NOMO-1 treated with DMSO at 0.1 percent for 48 hours (cell line): Measurements from ENCODE around the gene C5.
A peak's percentile ranks its signal among the peaks of the same experiment; 100 is the strongest.
"Not testable (repeated sequence)": the region's sequence is repeated elsewhere in the genome, so short reads cannot be mapped to it uniquely, and the experiment has no call there.

Source experiments
- DNase-seq: peaks from one replicate; lab custom pipeline; 2025; ENCODE audit not compliant: unreplicated experiment; lab: John Stamatoyannopoulos, UW

Gene C5

DNA sequence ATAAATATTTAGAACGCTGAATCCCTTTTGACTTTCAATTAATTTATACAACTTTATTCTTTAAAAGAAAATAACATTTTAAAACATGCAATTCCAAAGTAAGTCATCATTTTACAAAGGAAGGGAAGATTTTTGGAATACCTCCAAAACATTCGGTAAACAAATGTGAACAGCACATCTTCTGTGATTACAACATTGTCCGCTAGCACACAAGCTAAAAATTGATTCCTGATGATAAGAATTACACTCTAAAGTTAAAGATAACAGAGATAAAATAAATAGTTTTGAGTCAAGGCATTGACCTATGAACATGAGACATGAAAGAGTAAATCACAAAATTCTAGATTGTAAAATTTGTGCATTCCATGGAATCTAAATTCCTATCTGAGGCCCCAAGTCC, 67.2 kb downstream of the C5 start:
- no peak for DNase-seq

DNA sequence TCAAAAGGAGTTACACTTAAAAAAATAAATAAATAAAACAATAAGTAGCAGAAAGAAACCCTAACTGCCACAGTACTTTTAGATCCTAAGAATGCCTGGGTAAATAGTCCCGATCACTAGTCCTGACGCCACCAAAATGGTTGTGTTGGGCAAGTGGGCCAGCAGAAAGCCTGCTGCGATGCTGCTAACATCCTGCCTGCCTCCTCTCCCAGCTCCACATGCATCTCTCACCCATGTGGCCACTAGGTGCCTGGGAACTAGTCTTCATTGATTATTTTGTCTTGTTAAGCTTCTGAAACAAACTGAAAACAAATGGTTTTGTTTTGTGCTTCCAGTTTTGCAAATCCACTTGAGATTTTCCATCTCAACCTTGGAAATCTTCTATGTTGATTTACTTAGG, 69.1 kb downstream of the C5 start:
- DNase-seq, result no peak

DNA sequence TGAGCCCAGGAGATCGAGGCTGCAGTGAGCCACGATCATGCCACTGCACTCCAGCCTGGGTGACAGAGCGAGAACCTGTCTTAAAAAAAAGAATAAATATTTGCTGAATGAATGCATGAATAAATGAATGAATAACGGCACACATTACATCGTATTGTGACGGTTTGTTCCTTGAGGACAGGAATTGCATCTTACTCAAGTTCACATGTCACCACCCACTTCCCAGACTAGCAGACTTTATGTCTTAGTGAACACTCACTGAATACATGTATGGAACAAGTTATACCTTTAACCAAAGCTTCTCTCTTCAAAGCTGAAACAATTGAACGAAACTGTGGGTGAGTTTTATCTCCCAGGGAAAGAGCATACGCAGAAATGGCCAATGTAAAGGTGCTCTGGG, 70.3 kb downstream of the C5 start:
- no peak for DNase-seq

DNA sequence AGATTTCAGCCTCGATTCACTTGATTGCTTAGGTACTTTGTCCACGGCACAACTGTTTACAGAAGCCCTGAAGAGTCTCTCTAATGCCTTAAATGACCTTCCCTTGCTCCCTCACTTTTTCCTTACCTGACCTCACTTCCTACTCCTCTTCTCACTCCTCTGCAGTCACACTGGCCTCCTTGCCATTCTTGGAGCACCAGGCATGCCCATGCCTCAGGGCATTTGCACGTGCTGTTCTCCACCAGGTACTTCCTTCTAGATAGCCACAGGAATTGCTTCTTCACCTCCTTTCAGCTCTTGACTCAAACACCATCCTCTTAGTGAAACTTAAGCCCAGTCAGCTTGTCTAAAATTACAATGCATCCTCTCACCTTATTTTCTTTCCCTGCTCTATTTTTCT, 71.1 kb downstream of the C5 start:
- DNase-seq, result no peak

DNA sequence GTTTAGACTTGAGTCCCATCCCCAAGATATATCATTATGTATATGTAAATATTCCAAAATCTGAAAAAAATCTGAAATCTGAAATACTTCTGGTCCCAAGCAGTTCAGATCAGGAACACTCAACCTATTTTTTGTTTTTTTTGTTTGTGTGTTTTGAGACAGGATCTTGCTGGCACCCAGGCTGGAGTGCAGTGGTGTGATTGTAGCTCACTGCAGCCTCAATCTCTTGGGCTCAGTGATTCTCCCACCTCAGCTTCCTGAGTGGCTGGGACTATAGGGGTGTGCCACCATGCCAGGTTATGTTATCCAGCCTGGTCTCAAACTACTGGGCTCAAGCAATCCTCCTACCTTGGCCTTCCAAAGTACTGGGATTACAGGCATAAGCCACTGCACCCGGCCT, 72.8 kb downstream of the C5 start:
- no peak for DNase-seq

DNA sequence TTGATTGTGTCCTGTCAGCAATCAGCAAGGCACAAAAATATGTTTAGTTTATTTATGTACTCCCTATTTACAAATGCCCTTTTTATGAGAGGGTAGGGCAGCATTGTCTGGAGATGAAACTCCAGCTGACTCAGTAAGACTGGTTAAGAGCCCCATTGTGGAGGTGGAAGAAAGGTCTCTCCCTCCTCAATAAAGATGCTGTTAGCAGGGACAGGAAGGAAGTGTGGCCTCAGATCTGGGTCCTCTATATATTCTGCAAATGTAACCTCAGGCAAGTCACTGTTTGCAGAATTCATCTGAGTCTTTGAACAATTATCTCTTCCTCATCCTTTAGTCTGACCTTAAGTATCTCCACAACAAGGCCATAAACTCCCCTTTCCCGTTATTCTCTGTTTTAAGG, 75.2 kb downstream of the C5 start:
- peak; percentile 25 for DNase-seq

DNA sequence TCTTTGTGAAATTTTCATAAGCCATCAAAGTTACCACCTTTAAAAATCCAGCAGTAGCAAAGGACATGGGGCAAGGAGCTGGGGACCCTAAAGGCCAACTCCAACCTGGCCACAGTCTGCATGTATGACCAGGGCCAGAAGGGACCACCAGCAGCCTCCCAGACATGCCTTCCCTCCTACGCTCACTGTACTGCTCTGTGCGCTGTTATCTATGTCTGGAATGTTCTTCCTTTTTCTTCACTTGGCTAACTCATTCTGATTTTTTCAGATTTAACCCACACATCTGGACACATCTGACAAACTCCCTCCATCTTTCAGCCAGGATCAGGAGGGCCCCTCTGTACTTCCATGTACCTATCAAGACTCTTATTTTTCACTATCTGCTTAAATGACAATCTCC, 75.9 kb downstream of the C5 start:
- DNase-seq, result no peak

DNA sequence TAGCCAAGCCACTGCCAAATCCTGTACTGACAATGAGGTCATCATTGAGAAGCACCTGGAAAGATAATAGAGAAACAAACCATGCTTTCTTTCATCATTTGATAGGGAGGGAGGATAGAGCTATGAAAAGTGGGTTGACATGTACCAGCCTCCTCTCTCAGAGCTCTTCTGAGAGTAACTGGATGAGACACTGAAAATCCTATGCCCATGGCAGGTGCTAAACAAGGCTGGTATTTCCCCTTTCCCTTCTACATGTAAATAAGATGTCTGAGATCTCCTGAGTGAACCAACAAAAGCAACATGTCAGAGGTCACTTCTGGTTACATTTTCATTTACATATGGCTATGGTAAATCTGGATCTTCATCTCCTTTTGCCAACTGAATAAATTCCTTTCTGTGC, 78.1 kb downstream of the C5 start:
- DNase-seq, result no peak

DNA sequence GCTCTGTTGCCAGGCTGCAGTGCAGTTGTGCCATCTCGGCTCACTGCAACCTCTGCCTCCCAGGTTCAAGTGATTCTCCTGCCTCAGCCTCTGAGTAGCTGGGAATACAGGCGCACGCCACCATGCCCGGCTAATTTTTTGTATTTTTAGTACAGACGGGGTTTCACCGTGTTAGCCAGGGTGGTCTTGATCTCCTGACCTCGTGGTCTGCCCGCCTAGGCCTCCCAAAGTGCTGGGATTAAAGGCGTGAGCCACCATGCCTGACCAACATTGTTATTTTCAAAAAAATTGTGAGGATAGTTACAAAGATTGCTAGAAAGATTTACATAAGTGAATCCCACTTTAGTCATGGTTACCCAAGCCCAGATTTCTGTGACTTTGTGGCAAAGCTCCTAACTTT, 78.6 kb downstream of the C5 start:
- DNase-seq, result not testable (repeated sequence)

DNA sequence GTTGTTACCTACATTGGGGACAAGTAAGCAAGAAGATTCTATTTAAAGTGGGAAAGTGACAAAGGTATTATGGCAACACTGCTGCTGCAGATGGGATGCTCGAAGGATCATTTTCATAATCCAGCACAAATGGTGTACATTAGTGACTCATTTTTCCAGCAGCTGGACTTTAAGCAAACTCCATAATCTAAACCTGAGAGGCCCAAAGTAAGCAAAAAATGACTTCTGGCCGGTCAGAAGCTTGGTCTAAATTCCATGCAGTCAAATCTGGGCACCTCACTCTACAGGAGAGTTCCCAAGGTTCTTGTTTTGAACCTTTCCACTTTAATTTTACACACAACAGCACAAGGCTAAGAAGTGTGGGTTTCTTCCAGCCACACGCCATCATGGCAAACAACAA, 79.8 kb downstream of the C5 start:
- no peak for DNase-seq

DNA sequence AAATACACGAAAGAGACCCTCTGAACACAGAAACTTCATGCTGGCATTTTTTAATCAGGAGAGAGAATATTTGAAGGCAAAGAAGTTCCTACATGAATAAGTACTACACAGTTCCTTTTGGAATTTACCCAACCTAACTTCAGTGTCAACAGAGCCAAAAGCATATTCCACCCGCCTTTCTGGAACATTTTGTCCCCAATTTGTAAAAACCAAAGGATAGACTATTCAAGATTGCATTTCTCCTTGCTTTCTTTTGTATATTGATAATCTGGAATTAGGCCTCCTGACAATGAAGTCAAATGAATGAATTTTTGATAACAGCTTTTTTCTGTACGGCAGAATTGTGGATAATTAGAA, 84.1 kb downstream of the C5 start:
- no peak for DNase-seq

DNA sequence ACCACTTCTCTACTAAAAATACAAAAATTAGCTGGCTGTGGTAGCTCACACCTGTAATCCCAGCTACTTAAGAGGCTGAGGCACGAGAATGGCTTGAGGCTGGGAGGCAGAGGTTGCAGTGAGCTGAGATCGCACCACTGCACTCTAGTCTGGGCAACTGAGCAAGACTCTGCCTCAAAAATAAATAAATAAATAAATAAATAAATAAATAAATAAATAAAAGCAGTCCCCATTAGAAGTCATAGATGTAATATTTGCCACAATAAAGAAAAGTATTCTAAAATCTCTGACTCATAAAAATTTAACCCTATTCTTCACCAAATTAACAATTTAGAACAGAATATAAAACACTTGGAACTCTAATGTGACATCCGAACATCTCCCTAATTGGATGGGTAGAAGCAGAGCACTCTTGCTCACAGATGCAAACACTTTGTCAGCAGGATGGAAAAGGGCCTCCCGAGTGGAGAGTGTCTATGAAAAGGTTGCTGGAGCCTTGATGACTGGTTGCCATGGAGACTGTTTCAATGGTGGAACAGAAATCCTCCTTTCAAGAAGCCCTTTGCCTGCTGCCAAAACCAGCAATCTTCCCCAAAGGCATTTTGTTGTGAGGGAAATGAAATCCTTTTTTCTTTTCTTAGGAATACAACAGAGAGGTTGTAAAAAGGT, 84.6 kb downstream of the C5 start:
- DNase-seq, result no peak

DNA sequence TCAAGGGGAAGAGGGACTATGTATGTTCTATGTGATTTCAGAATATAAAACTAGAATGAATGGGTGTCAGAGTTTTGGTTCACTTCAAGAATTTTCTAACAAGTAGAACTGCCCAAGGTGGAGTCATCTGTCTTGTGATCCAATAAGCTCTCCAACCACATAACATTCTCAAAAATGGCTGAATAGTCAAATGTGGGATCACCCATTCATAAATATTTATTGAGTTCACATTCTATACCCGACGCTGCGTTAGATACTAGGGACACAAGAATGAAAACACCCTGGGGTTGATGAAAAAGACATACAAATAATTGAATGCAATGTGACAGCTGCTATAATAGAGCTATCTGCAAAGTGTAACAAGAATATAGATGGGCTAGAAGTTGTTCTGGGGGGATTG, 88.1 kb downstream of the C5 start:
- DNase-seq, result no peak

DNA sequence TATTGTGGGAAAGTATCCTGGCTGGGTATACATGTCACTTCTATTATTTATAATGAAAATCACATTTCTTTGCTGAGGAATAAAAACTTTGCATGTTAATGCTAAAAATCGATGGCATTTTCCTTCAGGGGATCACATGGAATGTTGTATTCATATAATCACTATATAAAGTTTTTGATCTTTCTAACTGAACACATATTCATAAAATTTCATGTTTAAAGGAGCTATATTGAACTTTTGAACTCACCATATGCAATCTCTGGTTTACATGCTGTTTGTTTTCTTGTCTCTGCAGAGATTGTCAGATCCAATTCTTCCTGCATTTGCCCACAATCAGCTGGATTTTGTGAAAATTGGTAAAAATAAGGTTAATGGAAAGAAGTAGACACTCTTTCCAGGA, 90.1 kb downstream of the C5 start:
- no peak for DNase-seq

DNA sequence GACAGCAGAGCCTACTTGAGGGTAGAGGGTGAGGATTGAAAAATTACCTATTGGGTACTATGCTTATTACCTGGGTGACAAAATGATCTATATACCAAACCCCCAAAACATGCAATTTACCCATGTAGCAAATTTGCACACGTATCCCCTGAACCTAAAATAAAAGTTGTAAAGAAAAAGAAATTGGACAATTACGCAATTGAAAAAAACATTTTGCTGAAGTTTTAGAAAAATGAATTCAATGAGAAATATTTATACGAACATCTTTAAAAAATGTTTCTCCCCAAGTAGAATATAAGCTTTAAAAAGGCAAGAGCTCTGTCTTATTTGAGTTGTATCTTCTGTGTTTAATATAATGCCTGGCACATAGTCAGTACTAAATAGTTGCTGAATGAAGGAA, 93.2 kb downstream of the C5 start:
- DNase-seq, result no peak

DNA sequence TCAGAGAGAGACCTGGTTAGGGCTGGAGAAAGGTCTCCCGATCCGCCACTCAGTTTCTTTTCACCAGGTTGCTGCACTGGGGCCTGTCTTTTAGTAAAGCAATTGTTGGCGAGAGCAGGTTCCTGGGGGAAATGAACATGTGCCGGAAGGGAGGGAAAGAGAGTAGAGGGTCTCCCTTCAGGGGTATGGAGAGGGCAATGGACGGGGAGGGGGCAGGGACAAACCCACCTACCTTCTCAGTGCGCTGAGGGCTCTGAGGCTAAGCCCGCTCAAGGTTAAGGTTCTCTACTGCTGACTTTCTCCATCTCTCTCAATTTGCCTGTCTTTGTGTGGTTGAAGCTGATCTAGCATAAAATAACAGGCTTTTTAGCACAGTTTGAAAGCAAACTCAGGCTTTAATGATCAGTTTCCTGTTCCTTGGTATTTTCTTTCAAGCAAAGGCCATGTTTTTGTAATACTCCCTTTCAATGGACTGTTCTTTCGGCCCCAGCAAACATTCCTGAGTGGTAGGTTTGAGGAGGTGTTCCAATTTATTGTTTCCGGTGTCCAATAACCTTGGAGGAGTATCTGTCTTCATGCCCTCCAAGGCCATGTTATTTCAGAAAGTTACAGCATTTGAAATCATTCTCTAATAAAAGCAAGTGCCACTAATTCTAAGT, 98.0 kb downstream of the C5 start:
- no peak for DNase-seq

DNA sequence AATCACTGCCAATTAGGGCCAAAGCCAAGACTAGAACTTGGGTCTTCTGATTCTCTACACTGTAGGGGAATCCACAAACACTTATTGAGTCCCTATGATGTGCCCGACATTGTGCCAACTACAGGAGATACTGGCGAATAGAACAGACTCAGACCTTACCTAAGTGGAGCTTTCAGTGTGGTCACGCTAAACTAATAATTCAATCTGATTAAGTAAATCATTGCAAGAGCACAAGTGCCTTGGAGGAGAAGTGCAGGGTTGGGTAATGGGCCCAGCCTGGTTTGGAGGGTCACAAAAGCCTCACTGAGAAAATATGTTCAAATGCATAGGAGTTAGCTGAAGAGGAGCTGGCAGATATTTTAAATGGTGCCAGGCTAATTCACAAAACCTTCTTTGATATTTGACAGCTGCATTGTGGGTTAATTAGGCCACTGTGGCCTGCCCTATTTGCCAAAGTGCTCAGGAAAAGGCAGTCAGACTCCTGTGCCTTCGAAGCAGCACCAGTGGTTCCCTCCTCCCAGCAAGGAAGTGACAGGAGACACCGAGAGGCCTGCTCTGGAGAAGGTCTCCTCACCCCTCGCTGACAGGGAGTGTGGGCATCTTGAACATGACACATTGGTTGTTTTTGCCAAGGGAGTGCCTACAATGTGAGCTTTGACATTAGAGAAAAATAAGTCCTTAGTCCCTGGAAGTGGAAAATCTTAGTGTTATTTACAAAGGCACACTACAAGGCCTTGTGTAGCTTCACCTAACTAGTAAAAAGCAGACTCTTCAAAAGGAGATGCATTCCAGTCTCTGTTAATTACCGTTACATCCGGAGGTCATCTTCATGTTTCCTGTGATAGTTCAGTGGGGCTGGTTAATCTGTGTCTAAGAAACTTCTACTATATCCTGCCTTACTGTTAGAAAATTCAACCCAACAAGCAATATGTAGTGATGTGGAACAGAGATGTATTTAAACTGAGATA, 99.4 kb downstream of the C5 start:
- DNase-seq, result no peak

DNA sequence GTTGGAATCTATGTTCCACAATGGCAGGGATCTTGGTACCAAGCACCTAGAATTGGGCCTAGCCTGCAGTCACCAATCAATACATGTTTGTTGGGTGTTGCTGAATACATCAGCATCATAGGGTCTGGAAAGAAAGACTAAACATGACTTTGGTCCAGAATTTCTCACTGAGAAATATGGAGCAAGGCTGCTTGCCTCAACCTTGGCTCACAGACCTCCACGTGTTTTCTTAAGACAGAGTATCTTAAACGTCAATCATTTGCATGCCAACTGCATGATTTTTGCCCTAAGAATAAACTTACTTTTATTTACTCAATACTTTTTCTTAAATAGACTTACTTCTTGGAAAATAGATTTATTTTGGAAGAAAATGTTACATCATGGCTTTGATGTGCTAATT, 100.8 kb downstream of the C5 start:
- no peak for DNase-seq

DNA sequence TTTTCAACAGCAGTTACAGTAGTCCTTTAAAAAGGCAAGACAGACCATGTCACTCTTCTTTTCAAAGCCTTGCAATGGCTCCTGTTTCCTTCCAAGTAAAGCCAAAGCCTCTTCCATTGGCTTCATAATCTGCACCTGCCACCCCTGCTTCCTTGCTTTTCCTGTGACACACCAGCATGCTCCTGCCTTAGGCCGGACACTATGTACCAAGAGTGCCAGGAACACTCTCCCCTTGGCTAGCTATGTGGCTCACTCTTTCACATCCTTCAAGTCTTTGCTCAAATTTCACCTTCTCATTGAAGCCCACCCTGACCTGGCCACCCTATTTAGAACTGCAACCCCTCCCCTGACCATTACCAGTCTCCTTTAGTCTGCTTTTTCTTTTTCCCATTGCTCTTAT, 101.3 kb downstream of the C5 start:
- no peak for DNase-seq

DNA sequence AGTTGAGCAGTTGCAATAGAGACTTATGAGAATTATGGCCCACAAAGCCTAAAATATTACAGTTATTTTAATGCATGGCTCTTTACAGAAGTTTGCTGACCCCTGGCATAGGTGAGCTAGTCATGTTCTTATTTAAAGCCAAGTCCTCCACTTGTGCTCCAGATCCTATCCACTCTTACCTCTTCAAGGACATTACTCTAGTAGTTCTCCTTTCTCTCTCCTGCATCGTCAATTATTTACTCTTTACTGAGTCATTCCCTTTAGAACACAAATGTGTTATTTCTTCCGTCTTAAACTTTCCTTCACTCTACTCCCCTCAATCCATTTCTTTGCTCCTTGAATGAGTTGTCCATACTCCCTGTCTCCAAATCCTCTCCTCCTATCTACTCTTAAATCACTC, 102.9 kb downstream of the C5 start:
- DNase-seq, result no peak

DNA sequence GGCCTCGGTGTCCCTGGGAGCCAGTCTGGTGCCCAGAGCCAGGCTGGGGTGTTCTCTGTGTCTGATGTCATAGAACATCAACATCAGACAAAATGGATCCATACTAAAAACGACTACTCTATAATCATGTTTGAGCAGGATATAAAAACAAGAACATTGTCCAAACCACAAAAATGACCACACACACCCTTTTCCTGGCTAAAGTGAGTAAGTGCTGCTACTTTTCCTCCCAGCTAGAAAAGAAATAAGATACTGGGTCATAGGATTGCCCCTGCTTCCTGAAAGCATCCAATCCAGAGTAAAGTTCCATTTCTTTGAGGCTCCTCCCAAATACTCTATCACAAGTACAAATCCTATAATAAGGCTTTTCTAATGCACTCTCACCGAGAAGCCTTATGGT, 103.8 kb downstream of the C5 start:
- no peak for DNase-seq

DNA sequence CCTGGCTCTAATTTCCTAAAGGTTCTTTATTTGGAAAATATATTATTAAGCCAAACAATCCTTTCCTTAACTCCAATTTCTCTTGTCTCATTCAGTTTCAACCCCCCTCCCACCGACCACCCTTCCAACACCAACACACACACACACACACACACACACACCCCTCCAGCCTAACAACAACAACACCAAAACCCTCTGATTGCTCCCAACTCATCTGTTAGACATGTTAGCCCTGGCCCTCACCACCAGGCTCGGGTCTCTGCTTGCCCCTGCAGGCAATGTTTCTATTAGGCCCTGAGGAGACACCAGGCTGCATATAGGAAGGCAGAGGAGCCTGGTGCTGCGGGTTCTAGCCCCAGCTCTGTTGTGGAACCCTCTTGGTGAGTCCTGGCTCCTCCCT, 105.1 kb downstream of the C5 start:
- no peak for DNase-seq
